Liver (tissue), 3 donors: Measurements from ENCODE around the gene POT1.

Experiments
- ATF3 ChIP-seq: IDR thresholded peaks from 2 replicates; pipeline ENCODE4 v1.6.1; 2016; ENCODE audit warnings: antibody characterized with exemption
- CTCF ChIP-seq: fragments of 150-350 bp; IDR thresholded peaks from 2 replicates; pipeline ENCODE4 v1.5.1; 2017; ENCODE audit warnings: improper control_type of control experiment, low read depth, low read length; ENCODE audit not compliant: missing input control
- GABPA ChIP-seq, 2 donors: IDR thresholded peaks in 1 of 2; conservative IDR thresholded peaks in 1 of 2; 2 replicates each; pipeline ENCODE4 v1.6.1; 2016; ENCODE audit warnings: antibody characterized with exemption in 2 of 2, mild to moderate bottlenecking in 1 of 2, moderate library complexity in 1 of 2
- MAX ChIP-seq: IDR thresholded peaks from 2 replicates; pipeline ENCODE4 v1.6.1; 2016; ENCODE audit warnings: antibody characterized with exemption
- RAD21 ChIP-seq, 2 donors: IDR thresholded peaks; 2 replicates each; pipeline ENCODE4 v1.6.1; 2016; ENCODE audit warnings: antibody characterized with exemption in 2 of 2, mild to moderate bottlenecking in 2 of 2
- REST ChIP-seq: IDR thresholded peaks from 2 replicates; pipeline ENCODE4 v1.6.1; 2016; ENCODE audit warnings: antibody characterized with exemption, mild to moderate bottlenecking
- RXRA ChIP-seq, 2 donors: IDR thresholded peaks; 2 replicates each; pipeline ENCODE4 v1.6.1; 2017 to 2018; ENCODE audit warnings: antibody characterized with exemption in 2 of 2, mild to moderate bottlenecking in 1 of 2
- SP1 ChIP-seq: IDR thresholded peaks from 2 replicates; pipeline ENCODE4 v1.6.1; 2018; ENCODE audit warnings: antibody characterized with exemption, mild to moderate bottlenecking
- TAF1 ChIP-seq: conservative IDR thresholded peaks from 2 replicates; pipeline ENCODE4 v1.6.1; 2016; ENCODE audit warnings: antibody characterized with exemption, mild to moderate bottlenecking
- YY1 ChIP-seq: IDR thresholded peaks from 2 replicates; pipeline ENCODE4 v1.6.1; 2016; ENCODE audit warnings: antibody characterized with exemption, mild to moderate bottlenecking
- donor health status: healthy.
- donor health status: healthy.

- TF ChIP-seq CTCF: no peak
- TF ChIP-seq TAF1: no peak
- TF ChIP-seq SP1: no peak
- TF ChIP-seq YY1: no peak
- no peak for TF ChIP-seq GABPA (IDR thresholded peaks at IDR 0.05 in 1 of 2, conservative IDR thresholded peaks at IDR 0.05 in 1 of 2)
- no peak for TF ChIP-seq RXRA (IDR thresholded peaks at IDR 0.05)
- no peak for TF ChIP-seq ATF3
- TF ChIP-seq RAD21 (IDR thresholded peaks at IDR 0.05): no peak
- no peak for TF ChIP-seq REST
- no peak for TF ChIP-seq MAX
Measured at GRCh38 chr7:124965553-124965952, 35.9 kb upstream of the POT1 start.
